G401.6 (cell line): ENCODE measurements around the gene TAPBPL.
"Not testable (repeated sequence)": the region's sequence is repeated elsewhere in the genome, so short reads cannot be mapped to it uniquely, and the experiment has no call there.

Source experiments
- FAIRE-seq: peaks from 2 replicates; lab custom pipeline; 2012; peaks lifted over from hg19 to GRCh38; lab: Jason Lieb, UNC

Gene TAPBPL

DNA sequence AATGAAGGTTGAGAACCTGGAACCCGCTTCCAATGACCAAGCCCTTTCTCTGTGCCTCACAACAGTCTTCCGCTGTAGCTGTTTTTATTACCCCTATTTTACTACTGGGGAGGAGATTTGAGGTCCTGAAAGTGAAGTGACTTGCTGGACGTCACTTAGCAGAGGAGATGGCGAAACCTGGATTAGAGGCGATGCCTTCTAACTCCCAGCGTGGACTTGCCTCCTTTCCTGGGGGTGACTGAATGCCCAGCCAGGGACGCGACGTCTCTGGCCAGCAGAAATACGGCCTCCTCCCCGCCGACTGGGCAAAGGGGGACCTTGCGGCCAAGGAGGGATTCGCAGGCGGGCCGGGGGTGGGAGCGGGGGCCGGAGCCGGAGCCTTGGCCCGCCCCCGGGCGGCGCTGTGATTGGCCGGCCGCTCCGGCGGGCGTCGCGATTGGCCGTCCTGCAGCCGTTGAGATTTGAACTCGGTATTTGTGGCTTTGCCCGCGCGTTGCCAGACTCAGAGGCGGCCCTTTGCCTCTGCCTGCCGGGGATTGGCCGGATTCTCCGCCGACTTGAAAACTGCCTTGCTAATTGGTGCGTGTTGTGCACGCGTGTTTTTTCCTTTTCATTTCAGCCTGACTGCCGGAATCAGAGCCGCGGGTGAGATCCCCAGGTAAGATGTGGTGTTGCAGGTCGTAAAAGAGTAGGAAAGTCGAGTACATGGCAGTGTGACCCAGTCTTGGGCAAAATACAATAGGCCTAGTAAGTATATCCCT is 41.8 kb downstream of the TAPBPL start, which contains the start of gene NCAPD2:
TSS of gene NCAPD2 (plus strand) at position 606 of the 761 bp plus-strand sequence. CDS start 997 bp downstream, outside the sequence.
- FAIRE-seq = peak; percentile 85

DNA sequence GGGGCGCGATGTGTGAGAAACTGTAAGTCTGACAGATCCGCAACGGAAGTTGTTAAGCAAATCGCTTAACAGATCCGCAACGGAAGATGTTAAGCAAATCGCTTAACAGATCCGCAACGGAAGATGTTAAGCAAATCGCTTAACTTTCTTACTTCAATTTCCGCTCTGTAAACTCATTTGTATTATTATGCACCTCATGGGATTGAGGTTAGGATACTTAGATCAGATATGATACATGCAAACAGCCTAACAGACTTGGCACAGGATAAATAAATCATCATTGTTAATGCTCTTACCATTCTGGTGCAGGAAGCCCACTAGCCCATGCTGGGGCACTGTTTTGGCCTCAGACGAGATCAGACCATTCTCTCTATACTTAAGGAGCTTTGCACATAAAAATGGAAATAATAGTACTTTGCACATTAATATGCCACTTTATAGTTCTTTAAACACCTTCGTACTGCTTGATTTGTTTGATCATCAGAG is 42.5 kb downstream of the TAPBPL start:
- FAIRE-seq = no peak

DNA sequence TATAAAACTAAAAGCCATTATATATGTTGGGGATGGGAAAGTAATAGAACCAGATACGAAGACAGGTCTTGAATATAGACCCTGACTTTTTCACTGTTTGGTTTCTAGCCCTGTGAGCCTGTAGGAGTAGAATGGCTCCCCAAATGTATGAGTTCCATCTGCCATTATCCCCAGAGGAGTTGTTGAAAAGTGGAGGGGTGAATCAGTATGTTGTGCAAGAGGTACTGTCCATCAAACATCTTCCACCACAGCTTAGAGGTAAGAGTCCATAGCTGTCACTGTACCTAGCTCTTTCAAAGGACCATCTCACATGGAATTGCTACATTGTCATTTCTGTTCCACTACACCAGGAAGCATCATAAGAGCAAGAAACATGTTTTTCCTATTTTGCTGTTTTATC is 43.1 kb downstream of the TAPBPL start:
- FAIRE-seq = no peak

DNA sequence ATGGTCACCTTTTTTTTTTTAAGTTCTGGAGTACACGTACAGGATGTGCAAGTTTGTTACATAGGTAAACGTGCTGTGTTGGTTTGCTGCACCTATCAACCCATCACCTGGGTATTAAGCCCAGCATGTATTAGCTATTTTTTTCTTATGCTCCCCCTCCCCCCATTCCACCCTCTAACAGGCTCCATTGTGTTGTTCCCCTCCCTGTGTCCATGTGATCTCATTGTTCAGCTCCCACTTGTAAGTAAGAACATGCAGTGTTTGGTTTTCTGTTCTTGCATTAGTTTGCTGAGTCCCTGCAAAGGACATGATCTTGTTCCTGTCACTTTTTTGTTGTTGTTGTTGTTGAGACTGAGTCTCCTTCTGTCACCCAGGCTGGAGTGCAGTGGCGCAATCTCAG is 45.4 kb downstream of the TAPBPL start:
- not testable (repeated sequence) for FAIRE-seq

DNA sequence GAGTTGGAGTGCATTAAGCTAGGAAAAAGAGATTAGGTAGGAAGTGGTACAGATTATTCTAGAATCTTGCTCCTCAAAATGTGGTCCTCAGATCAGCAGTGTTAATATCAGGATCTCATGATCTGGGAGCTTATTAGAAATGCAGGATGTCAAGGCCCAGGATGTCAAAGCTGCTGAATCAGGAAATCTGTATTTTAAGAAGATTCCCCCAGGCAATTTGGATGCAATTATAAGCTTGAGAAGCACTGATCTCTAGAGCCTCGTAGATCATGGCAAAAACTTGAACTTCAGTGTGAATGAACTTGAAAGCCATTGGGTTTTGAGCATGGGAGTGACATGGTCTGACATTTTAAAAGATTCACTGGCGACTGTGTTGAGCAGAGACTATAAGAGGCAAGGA is 48.6 kb downstream of the TAPBPL start:
- no peak for FAIRE-seq

DNA sequence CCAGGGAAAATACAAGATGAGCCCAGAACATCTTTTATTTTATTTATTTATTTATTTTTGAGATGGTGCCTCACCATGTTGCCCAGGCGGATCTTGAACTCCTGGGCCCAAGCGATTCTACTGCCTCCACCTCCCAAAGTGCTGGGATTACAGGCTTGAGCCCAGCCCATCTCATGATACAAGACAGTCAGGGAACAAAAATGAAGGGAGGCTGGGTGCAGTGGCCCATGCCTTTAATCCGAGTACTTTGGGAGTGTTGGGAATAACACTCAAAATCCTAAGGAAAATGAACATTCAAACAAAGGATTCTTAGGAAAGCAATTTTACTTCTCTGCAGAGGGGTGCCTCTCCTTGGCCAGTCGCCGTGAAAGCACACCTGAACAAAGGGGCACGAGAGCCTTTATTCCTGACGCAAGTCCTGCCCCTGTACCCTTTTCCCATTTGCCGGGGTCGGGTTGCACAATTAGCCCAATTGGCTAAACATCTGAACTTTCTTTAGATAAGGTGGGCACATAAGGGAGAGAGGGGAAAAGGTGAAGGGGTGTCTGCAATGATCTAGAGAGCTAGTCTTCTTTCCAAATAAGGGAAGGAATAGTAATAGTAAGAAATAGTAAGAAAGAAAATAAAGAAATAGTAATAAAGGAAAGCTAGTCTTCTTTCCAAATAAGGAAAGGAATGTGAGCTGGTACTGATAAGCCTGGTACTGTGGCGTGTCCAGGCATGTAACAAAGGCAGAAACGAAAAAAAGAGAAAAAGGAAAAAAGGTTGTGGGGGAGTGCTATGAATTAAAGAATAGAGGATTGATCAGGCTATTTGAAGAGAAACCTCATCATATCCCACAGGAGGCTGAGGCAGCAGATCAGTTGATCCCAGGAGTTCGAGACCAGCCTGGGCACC is 55.5 kb downstream of the TAPBPL start:
- FAIRE-seq = no peak

DNA sequence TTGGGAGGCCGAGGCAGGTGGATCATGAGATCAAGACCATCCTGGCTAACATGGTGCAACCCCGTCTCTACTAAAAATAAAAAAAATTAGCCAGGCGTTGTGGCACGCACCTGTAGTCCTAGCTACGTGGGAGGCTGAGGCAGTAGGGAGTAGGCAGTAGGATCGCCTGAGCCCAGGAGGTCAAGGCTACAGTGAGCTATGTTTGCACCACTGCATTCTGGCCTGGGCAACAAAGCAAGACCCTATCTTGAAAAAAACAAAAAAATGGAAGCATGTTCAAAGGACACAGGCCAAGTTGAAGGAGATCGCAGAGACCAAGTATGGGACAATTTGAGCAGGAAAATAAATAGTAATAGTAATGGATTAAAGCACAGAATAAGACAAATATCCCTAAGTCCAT is 56.2 kb downstream of the TAPBPL start:
- FAIRE-seq = no peak
